Hypothalamus (tissue), 51 donors: Measurements from ENCODE around the gene TSPAN1.
A peak's percentile ranks its signal among the peaks of the same experiment; 100 is the strongest.

Experiments used
- DNase-seq, 51 donors: peaks; one replicate each; lab custom pipeline; 2025; lab: John Stamatoyannopoulos, UW

Gene TSPAN1, protein sequence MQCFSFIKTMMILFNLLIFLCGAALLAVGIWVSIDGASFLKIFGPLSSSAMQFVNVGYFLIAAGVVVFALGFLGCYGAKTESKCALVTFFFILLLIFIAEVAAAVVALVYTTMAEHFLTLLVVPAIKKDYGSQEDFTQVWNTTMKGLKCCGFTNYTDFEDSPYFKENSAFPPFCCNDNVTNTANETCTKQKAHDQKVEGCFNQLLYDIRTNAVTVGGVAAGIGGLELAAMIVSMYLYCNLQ

DNA sequence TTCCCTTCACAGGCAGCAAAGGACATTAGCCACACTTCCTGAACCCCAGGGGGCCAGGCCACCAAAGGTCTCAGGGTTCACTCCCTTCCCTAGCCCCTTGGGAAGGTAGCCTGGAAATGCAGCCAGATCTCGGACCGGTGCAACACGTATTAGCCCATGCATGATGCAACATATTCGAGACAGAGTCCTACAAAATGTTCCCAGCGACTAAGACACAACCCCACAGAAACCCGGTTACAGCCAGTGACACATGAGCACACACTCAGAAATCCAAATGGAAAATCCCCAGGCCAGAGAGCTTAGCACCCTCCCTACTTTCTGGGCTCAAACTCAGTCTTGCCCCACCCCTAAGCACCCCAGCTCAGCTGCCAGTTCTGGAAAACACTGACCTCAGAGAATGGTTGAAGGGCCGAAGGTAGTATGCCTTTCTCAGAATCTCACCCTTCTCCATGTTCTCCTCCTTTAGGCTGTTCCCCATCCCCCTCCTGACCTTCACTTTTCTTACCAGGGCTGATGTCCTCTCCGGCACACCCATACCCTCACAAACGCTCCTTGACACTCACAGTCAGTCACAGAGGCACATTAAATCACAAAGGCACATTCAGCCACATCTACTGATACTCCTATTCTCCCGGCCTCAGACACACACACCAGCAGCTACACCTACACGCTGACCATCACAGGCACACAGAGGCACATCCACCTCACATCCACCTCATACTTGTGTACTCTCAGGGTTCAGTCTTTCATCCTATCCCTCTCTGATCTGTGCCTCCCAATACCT is at the start of gene TSPAN1:
Gene TSPAN1, plus strand, starts transcription at position 640 of the 784 bp plus-strand sequence. CDS start 6,021 bp downstream, outside the sequence.
- peak in 1 of 51 donors; percentile 10 for DNase-seq

DNA sequence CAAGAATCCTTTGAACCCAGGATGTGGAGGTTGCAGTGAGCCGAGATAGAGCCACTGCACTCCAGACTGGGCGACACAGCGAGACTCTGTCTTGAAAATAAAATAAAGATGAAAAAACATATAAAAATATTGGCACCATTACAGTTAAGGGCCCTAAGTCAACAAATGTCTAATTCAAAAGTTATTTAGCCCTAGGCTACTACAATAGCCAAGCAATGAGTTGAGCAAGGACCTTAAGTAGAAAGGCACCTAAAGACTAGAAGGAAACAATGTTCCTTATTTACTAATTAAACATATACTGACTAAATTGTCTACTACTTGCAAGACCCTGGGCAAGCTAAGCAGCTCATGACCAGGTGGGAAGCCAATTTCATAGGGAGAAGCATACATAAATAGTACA is 46.5 kb upstream of the TSPAN1 start:
- no peak for DNase-seq

DNA sequence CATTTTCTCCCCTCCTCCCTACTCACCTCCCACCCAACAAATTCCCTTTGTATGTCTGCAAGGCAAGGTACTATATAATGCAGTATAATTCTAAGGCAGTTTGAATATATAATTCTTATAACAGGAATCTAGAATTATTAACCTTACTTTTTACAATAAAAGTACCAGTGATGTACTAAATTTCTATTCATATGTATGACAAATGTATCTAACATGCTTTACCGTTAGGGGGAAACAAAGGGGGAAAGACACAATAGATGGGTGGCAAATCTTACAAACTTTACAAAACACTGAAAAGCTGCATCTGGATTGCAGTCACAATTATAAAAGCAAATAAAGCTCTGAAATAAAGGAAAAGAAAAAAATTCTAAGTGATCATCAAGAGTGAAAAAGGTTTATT is 44.8 kb upstream of the TSPAN1 start:
- no peak for DNase-seq

DNA sequence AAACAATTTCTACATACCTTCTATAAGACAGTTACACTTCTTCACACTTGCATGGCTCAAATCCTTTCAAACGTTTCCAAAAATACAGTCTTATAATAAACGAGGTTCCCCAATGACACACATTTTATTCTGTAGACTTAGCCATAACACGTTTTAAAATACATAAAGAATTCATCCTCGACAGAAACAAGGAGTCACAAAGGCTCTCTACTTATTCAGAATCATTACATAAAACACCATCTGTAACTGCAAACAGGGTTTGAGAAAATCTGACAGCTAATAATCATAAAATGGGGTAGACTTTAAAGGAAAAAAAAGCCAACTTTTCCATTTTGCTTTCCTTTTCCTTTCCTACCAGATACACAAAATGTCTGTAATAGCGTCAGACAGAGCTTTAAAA is 44.3 kb upstream of the TSPAN1 start:
- DNase-seq = no peak

DNA sequence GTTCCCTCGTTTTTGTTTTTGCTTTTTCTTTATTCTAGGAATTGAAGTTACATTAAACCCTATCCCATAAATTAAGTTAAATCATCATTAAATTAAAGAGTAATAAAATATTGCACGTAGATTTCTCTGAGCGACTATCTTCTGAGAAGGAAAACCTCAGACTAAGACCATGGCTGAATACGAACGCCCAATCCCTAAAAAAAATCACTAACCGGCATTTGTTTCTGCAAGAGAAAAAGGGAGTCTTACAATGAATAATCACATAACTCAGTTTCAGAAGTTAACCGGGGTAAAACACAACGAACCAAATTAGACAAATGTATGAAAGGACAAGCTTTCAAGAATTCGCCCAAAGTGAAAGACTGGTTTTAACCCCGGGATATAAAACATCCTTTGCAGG is 43.8 kb upstream of the TSPAN1 start:
- no peak for DNase-seq

DNA sequence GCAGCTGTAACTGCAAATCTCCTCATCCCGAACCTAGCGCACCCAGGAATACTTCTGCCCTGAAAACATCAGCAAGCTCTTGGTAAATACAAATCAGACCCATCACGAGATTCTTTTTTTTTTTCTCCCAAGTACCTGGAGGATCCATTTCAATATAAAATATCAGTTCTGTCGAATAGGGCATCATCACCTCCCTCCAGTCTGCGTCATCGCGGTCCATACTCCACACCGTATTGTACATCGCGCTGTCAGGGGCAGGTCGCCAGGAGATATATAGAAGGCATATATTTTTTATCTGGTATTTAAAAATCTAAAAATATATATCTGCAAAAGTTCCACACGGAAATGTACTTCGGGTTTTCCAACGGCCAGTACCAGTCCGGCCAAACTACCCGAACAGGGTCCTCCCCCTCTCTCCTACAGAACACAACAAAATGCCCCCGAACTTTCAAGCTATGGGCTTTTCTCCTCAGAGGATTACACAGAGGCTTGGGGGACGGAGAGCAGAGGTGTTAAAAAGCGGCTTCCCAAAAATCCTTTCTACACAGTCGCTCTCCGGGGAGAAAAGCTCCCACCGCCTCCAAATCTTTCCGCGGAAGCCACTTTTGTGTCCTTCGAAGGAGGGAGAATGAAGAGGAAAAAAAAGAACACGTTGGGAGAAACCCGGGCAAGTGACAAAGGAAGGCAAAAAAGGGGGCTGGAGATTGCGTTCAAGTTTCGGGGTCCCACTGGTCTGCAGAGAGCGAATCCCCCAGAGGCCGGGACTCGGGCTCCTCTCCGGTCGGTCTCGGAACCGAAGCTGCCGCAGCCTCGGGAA is 43.0 kb upstream of the TSPAN1 start:
- DNase-seq = peak in 20 of 51 donors; percentile 2 to 76 (median 22)

DNA sequence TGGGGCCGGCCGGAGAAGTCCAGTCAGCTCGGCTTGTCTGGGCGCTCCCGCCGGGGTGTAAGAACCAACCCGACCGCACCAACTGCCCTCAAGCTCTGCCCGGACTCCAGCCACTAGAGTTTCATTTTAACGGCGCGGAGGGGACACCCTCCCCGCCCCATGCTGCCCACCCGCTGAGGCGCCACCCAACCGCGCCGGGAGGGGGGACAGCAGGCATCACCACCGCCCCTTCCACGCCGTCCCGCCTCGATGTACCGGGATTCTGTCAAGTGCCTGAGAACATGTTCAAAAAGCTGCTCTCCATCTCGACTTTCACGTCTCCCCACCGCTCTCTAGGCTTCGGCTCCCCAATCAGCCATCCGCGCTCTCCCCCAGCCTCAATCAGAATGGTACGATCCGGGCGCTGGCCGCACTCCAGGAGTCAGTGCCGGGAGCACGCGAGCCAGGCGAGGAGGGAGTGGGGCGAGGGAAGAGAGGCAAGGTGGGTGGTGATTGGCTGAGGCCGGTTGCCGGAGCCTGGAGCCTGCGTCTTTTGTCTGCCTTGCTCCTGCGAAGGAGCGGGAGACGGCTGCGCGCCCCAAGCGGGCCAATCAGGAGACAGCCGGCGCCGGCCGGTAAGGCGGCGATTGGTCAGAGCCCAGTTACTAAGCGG is 42.2 kb upstream of the TSPAN1 start, which contains the start of gene PIK3R3:
Gene PIK3R3, minus strand, starts transcription at position 101 of the 652 bp plus-strand sequence. CDS start 677 bp downstream, outside the sequence.
- peak; percentile 86 to 99 (median 97) for DNase-seq

DNA sequence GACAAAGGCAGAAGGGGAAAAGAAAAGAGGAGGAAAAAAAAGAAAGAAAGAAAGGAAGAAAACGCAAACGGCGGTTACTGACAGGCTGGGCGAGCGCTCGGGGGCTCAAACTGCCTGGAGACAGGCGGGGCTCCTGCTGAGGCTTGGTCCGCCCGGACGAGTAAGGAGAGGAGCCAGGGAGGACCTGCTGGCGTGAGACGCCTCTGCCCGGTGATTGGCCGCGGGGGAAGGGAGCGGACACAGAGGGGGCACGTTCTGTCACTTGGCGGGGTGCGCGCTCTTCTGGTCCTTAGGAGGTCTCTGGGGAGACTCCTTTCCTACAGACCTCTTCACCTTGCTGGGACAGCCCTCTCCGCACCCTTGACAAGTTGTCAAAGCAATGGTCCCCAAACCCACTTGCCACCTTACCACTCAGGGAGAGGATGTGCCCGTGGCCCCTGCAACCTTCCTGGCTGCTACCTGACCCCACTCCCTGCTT is 41.7 kb upstream of the TSPAN1 start:
- peak in 21 of 51 donors; percentile 37 to 94 (median 85) for DNase-seq

DNA sequence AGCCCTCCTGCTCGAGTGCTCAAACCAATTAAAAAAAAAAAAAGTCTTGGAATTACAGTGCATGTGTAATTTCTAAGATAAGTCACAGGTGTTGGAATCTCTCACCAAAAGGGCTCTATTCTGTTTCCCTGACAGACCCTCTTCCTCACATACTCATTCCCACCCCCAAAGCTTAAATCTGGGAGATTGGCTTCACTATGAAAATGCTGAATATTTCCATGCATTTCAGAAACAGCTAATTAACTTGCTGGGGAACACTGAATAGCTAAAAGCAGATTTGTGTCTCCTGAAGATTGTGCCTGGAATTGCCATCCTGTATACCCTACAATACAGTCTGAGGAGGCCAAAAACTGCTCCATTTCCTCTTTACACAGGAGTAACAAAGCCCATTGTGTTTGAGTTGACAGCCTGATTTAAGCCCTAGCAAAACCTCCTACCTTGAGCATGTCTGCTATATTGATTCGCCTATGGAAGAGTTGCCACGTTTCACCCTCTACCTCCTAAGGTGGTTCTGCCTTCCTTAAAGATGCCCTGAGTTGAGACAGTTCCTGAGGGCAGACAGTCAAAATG is 41.0 kb upstream of the TSPAN1 start:
- no peak for DNase-seq

DNA sequence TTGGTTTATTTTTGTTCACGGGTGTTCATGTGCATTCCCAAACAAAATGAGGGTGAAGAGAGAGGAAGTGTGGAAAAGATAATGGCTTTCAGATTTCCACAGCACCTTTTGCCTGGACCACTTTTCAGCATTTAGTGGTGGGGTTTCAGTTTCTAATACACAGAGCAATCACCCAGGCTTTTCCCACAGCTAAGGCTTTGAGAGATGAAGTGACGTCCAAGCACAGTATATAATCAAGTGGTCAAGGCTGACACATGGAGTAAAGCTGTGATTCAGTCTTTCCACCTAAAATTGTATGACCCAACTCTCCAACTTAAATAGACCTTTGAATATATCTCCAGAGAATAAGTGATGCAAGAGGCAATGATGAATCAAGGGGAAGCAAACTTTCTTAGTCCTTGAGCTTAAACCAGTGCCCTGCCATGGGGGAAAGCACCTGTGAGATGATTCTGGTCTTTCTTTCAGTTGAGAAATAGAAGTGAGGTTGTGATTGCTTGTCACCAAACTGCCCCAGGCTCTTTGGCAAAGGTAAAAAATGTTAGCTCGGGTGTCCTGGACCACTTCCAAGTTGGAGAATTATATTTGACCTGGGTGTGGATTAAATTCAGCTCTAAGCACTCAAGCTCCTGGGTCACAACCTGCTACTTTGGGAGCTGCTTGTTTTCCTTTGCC is 40.1 kb upstream of the TSPAN1 start:
- DNase-seq = peak in 1 of 51 donors; percentile 3

DNA sequence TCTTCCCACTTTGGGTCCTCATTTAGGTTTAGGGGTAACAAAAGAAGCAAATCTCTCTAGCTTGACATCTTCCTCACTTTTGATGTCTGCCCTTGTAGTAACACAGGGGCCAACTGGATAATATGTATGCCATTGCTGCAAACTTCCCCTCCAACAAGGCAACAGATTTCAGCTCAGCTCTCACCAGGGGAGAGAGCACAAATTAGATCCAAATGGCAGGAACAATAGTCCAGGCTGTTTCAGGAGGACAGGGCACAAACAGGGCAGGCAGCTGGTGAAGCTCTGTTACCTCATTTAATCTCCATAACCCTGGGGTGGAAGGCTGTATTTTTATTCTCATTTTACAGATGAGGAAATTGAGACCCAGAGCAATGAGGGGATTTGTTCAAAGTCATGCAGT is 38.2 kb upstream of the TSPAN1 start:
- no peak for DNase-seq

DNA sequence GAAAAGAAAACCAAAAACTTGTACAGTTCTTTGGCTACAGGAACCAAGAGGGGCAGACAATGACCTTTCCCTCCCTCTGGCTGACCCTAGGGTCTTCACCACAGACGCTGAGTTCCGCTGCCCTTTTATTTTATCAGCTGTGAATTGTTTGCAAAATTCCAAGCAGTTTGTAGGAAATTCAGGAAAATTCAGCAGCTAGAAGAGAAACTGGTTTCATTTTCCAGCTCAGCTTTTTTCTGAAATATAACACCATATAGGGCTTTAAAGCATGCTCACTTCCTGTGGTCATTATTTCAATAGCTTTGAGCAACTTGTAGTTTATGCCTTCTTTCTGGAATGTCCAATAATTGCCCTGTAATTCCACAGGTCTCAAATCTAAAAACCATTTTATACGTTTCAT is 37.0 kb upstream of the TSPAN1 start:
- DNase-seq = no peak

DNA sequence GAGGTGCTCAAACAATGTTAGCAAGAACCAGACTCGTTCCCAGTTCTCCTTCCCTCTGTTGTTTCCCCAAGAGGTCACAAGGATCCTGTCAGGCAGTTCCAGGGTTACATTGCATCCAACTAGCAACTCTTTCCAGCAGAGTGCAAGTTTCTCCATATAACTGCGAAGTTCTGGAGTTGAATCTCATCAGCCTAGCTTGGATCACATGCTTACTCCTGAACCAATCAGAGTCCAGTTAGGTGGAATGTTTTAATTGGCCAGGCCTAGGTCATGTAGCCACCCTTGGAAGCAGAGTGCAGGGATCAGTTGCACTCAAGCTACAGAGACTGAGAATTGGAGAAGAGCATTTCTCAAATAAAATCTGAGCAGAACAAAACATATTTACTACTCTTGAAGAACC is 26.6 kb upstream of the TSPAN1 start:
- DNase-seq = no peak

DNA sequence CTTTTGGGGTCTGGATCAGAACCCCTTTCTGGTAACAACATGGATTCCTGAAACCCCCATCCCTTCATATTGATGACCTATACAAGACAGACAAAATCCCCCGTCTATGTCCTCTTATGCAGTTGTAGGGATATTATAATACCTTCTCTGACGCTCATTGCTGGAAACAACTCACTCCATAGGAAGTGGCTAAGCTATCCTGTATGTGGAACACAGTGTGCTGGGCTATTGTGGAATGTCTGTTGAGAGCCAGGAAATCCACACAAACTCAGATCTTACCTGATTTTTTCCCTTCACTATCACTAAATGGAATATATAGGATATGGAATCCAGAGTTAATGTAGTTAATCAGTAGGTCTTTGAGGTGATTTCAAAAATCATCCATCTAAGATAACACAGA is 24.8 kb upstream of the TSPAN1 start:
- no peak for DNase-seq

DNA sequence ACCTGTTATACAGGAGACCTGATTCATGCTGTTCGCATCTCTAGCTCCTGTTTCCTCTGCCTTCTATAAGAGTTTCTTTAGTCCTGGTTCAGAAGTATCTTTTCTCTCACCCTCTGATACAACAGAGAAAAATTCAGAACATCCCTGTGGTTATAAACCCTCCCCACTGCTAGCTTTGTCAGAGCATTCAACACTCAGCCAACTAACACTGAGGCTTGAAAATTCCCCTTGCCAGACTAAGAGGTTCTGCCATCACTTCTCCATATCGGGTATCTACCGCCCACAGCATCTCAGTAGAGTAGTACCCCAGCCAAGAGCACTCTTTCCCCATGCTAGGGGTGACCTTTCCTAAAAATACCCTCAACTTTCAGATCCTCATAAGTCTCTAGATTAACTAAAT is 22.9 kb upstream of the TSPAN1 start:
- no peak for DNase-seq

DNA sequence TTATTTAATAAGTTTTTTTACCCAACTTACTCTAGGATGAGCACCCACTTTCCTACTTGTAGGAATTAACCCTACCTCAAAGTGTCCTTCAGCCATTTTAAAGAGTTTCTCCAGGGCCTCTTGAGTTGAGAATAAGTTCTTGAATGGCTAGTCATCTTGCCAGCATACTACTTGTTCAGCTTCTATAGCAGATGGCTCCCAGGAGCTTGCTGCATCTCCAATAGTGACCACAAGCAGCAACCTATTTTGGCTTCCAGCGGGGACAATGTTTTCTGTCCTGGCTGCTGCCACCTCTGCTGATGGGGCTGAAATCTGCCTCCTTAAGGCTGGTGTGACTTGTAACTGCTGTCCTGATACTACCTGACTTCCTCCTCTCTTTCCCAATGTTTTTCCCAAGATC is 21.7 kb upstream of the TSPAN1 start:
- no peak for DNase-seq

DNA sequence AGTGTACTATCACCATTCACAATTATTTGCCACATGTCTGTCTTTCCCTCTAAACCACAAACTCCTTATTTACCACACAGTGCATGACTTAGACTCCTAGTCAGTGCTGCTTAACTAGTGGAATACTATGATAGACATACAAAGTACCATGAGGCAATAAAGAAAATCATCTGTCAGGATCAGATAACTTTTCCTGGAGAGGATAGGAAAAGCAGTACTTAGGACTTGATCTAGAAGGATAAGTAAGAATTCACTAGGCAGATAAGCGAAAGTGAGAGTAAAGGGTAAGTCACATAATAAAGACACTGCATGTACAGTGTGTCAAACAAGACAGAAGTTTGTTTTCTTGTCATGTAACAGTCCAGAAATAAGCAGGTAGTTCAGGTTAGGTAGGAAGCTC is 21.2 kb upstream of the TSPAN1 start:
- DNase-seq = no peak

DNA sequence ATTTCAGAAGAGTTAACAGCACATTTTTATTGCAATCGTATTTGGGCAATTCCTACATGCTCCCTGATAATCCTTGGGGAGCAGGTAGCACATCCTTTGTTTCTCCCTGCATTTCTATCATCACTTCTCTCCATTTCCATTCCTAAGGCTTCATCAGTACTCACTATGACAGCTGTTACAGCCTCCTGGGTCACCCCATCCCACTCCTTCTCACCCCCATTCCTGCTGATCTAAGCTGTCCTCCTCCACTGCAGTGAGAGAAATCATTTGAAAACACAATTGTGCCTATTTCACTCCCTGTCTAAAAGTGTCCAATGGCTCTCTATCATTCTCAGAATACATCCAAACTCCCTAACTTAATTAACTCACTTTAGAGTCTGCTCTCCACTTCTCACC is 17.0 kb upstream of the TSPAN1 start:
- DNase-seq = no peak
